Type B pancreatic cell (in vitro differentiated cells): ENCODE results near the gene APMAP. TPM values are rescaled to one million over a fixed set of nuclear protein-coding genes. Genes with fewer than 3 reads are reported as not detected.

ENCODE experiments used
- DNase-seq: peaks from one replicate; pipeline ENCODE4 v3.0.0; 2021; ENCODE audit warnings: mixed read lengths; ENCODE audit not compliant: unreplicated experiment; ENCODE audit errors: extremely low spot score
- H3K27ac Mint-ChIP-seq: 2 replicates; pipeline ENCODE4 v1.8.0; 2021; ENCODE audit warnings: mild to moderate bottlenecking, mixed read lengths
- H3K27me3 Mint-ChIP-seq: 2 replicates; pipeline ENCODE4 v1.8.0; 2021; ENCODE audit warnings: mixed read lengths
- H3K36me3 Mint-ChIP-seq: 2 replicates; pipeline ENCODE4 v1.8.0; 2021; ENCODE audit warnings: mixed read lengths
- H3K4me1 Mint-ChIP-seq: one replicate; pipeline ENCODE4 v1.8.0; 2021; ENCODE audit warnings: mixed read lengths; ENCODE audit not compliant: unreplicated experiment
- H3K4me3 Mint-ChIP-seq: 2 replicates; pipeline ENCODE4 v1.8.0; 2021; ENCODE audit warnings: mild to moderate bottlenecking, mixed read lengths
- H3K9me3 Mint-ChIP-seq: 2 replicates; pipeline ENCODE4 v1.8.0; 2021; ENCODE audit warnings: mixed read lengths
- total RNA-seq: library from RNA; stranded (reverse); gene quantifications from 2 replicates; pipeline ENCODE4 v1.2.1, GENCODE V29; 2021; ENCODE audit warnings: low replicate concordance
- TF ChIP-seq, protein P1 (sequence below): fragments of 200-600 bp; sonication (generic); conservative IDR thresholded peaks from 2 replicates; pipeline ENCODE4 v1.5.0; 2021; ENCODE audit warnings: antibody characterized with exemption, mild to moderate bottlenecking

Gene APMAP
- total RNA-seq, 1 donor from 2014 or later = 71.6 TPM

DNA sequence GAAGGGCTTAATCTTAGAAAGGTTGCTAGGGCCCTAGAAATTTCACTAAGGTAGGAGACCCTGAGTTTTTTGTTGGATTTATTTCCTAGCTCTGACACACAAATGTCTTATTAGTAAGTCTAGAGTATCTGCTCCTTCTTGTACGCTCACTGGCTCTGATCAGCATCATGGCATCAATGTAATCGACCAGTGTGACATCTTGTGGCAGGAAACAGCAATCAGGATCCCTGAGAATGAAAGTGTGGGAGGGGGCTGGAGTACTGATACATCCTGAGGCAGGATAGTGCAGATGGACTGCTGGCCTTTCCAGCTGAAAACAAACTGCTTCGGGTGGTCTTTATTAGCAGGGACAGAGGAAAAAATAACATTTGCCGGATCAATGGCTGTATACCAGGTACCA is 53.5 kb downstream of the APMAP start:
- TF ChIP-seq, protein P1, sequence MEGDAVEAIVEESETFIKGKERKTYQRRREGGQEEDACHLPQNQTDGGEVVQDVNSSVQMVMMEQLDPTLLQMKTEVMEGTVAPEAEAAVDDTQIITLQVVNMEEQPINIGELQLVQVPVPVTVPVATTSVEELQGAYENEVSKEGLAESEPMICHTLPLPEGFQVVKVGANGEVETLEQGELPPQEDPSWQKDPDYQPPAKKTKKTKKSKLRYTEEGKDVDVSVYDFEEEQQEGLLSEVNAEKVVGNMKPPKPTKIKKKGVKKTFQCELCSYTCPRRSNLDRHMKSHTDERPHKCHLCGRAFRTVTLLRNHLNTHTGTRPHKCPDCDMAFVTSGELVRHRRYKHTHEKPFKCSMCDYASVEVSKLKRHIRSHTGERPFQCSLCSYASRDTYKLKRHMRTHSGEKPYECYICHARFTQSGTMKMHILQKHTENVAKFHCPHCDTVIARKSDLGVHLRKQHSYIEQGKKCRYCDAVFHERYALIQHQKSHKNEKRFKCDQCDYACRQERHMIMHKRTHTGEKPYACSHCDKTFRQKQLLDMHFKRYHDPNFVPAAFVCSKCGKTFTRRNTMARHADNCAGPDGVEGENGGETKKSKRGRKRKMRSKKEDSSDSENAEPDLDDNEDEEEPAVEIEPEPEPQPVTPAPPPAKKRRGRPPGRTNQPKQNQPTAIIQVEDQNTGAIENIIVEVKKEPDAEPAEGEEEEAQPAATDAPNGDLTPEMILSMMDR = no peak
- Mint-ChIP-seq H3K27ac (no peak overlapping the region), H3K27me3 (no peaks in the 10 kb centered on the region), H3K4me3 (no peak overlapping the region), H3K4me1 (no peaks in the 10 kb centered on the region), H3K36me3 (no peaks in the 10 kb centered on the region), H3K9me3 (no peaks in the 10 kb centered on the region)
- DNase-seq = no peak

DNA sequence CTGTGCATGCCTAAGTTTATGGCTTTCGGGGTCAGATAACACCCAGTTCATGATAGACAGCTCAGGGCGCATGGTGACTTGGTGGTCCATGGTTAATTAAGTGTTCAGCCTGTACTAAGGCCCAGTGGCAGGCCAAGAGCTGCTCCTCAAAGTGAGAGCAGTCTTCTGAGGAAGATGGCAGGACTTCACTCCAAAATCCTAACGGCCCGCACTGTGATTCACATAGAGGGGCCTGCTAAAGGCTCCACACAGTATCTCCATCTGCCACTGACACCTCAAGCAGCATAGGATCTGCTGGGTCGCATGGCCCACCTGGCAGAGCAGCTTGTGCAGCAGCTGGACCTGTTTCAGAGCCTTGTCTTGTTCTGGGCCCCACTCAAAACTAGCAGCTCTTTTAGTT is 54.1 kb downstream of the APMAP start:
- Mint-ChIP-seq H3K27me3 (no peaks in the 10 kb centered on the region), H3K4me1 (no peaks in the 10 kb centered on the region), H3K9me3 (no peaks in the 10 kb centered on the region), H3K36me3 (no peaks in the 10 kb centered on the region), H3K4me3 (no peak overlapping the region), H3K27ac (no peak overlapping the region)
- no peak for DNase-seq
- TF ChIP-seq, protein P1 = no peak

DNA sequence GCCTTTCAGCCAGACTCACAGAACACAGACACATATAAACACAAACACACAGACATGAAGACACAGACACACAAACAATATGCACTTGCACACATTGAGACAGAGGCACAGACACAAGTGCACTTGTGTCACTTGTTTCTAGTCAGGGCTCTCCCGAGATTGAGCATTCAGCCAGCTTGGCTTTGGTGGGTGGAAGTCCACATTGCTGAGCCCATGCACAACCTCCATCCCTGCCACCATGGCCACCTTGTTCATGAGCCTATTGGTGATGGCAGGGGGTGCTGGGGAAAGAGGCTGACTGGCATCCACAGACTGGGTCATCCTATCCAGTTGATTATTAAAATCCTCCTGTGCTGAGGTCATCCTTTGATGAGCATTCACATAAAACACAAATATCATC is 55.0 kb downstream of the APMAP start:
- Mint-ChIP-seq H3K9me3 (peaks cover 4% of the 10 kb centered on the region), H3K4me1 (no peaks in the 10 kb centered on the region)

DNA sequence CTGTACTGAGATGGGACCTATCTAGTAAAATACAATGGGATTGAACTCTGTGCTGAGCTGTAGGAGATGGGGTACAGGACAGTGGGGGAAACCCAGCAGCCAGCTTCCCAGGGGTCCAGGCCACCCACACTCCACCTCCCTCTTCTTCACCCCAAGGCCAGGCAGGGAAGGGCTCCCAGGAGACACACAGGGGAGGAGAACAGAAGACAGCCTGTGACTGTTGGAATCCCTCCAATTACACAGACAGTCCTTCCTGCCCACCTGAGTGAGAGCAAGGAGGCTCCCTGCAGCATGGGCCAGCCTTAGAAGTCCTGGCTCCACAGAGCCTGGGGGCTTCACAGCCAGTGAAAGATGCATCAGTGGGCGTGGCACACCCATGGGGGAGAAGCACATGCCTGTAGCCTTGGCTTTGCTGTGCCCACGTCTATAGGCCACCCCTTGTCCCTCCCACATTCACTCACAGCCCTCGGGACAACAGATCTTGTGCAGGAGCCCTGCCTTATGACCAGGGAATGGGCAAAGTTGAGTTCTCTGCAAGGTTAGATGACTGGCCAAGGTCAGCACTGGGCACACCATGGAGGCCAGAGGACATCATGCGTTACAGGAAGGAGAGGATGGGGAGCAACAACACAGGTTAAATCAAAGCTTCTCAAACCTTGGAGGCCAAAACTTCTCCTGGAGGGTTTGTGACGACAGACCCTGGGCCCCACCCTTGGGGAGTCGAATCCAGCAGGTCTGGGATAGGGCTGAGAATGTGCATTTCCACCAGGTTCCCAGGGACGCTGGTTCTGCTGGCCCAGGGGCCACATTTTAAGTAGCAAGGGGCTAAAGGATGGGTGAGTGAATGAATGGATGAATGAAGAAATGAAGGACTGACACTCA is 55.8 kb downstream of the APMAP start:
- Mint-ChIP-seq H3K9me3 (peaks cover 4% of the 10 kb centered on the region), H3K4me1 (no peaks in the 10 kb centered on the region), H3K27me3 (no peaks in the 10 kb centered on the region), H3K4me3 (no peak overlapping the region), H3K36me3 (no peaks in the 10 kb centered on the region), H3K27ac (no peak overlapping the region)
- no peak for DNase-seq
- TF ChIP-seq, protein P1 = no peak

More for the DNA sequence above, 55.0 kb downstream of the APMAP start:
- Mint-ChIP-seq H3K4me3 (no peak overlapping the region), H3K27ac (no peak overlapping the region), H3K36me3 (no peaks in the 10 kb centered on the region), H3K27me3 (no peaks in the 10 kb centered on the region)
- TF ChIP-seq, protein P1 = no peak
- DNase-seq = no peak

DNA sequence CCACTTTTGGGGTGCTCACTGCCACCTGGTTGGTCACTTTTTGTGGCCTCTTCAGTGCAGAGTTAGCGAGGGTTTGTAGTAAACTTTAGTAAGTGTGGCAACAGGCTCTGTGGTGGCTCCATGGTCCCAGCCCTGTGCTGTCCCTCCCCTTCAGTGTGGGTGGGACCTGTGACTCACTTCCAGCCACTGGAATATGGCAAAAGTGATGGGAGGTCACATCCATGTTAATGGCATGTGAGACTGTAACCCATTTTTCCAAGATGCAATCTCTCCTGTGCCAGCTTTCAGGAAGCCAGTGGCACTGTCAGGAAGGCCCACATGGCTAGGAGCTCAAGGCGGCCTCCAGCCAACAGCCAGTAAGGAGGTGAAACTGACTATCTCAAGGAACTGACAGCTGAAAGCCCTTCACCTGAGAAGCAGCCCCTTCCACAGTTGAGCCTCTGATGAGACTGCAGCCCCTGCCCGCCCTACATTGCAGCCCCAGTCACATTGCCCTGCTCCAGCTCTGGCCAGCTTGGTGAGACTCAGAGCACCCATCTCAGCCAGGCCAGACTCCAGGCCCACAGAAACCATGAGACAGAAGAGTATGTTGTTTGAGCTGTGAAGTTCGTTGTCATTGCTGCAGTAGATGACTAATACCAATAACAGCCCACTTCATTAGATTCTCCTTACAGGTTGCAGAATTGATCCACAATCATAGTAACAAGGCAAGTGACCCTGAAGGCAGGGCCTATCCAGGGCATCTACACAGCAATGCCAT is 56.6 kb downstream of the APMAP start:
- H3K4me1 Mint-ChIP-seq = no peaks in the 10 kb centered on the region
- H3K27ac Mint-ChIP-seq = no peak overlapping the region
- H3K36me3 Mint-ChIP-seq = no peaks in the 10 kb centered on the region
- no peak overlapping the region for H3K4me3 Mint-ChIP-seq
- H3K27me3 Mint-ChIP-seq = no peaks in the 10 kb centered on the region
- peaks cover 4% of the 10 kb centered on the region for H3K9me3 Mint-ChIP-seq
- DNase-seq = no peak
- TF ChIP-seq, protein P1 = no peak
